Activated CD8-positive, alpha-beta T cell treated with anti-CD3 and anti-CD28 coated beads for 36 hours (primary cell): ENCODE measurements around the gene ARVCF. TPM values are rescaled to one million over a fixed set of nuclear protein-coding genes. Genes with fewer than 3 reads are reported as not detected.

Experiments used
- ATAC-seq: fragments of 200-7000 bp; cut with Tn5 transposase; one replicate; pipeline ENCODE4 v1.10.0; 2021; ENCODE audit warnings: mild to moderate bottlenecking, moderate library complexity
- CTCF ChIA-PET: fragments of 350-600 bp; sonication (Branson Sonifier 250); formaldehyde crosslinking; loops from one replicate; lab custom pipeline; 2021; ENCODE audit warnings: antibody characterized with exemption; lab: Charles Lee
- POLR2A ChIA-PET: fragments of 350-600 bp; sonication (Branson Sonifier 250); formaldehyde crosslinking; loops from one replicate; lab custom pipeline; 2021; ENCODE audit warnings: antibody characterized with exemption; lab: Charles Lee
- DNase-seq: peaks from one replicate; pipeline ENCODE4 v3.0.0-alpha.2; 2020
- H3K27ac Mint-ChIP-seq: one replicate; pipeline ENCODE4 v1.8.0; 2021; ENCODE audit warnings: mild to moderate bottlenecking, mixed read lengths
- H3K27me3 Mint-ChIP-seq: one replicate; pipeline ENCODE4 v1.8.0; 2021; ENCODE audit warnings: mixed read lengths
- H3K36me3 Mint-ChIP-seq: one replicate; pipeline ENCODE4 v1.8.0; 2021; ENCODE audit warnings: low read depth, mixed read lengths
- H3K4me1 Mint-ChIP-seq: one replicate; pipeline ENCODE4 v1.8.0; 2021; ENCODE audit warnings: low read depth, mixed read lengths
- H3K4me3 Mint-ChIP-seq: one replicate; pipeline ENCODE4 v1.8.0; 2021; ENCODE audit warnings: mild to moderate bottlenecking, moderate library complexity, mixed read lengths
- H3K9me3 Mint-ChIP-seq: one replicate; pipeline ENCODE4 v1.8.0; 2021; ENCODE audit warnings: mixed read lengths
- CTCF ChIP-seq: fragments of 200-600 bp; IDR thresholded peaks from one replicate; pipeline ENCODE4 v1.8.0; 2022; ENCODE audit warnings: antibody characterized with exemption, mild to moderate bottlenecking
- intact Hi-C: fragments of 100-400 bp; cut with micrococcal nuclease; formaldehyde crosslinking; loops from one replicate; pipeline ENCODE4 v1.10.0; 2022
- total RNA-seq, 2 experiments: library from RNA; stranded (reverse); gene quantifications; one replicate each; pipeline ENCODE4 v1.2.3, GENCODE V29; 2021

ARVCF gene
- total RNA-seq, 2 experiments from 2014 or later: 1.2 to 1.9 TPM

- no peaks in the 10 kb centered on the region for H3K36me3 Mint-ChIP-seq
- H3K27ac Mint-ChIP-seq: no peak overlapping the region
- intact Hi-C loops: no loop called here
- peak; percentile 24 for DNase-seq
- ChIA-PET CTCF (interaction anchor here (0.9 to 6.1 kb wide), 5 partner anchors 45 to 286 kb away, joined by 3 to 75 read pairs (median 5); no protein-coding TSS in a partner anchor), POLR2A (interaction anchor here (0.6 to 0.9 kb wide), 2 partner anchors 31 to 235 kb away, joined by 4 read pairs; no protein-coding TSS in a partner anchor)
- no peak for TF ChIP-seq CTCF
- peak overlapping the region; percentile 76 for H3K4me3 Mint-ChIP-seq
- H3K27me3 Mint-ChIP-seq: peaks cover 20% of the 10 kb centered on the region
- H3K4me1 Mint-ChIP-seq: peaks cover 9% of the 10 kb centered on the region
- no peaks in the 10 kb centered on the region for H3K9me3 Mint-ChIP-seq
- ATAC-seq: no peak
Measured at GRCh38 chr22:20015971-20016733, 471 bp downstream of the ARVCF start.

- Mint-ChIP-seq H3K4me3 (peak overlapping the region; percentile 57), H3K9me3 (no peaks in the 10 kb centered on the region), H3K36me3 (no peaks in the 10 kb centered on the region), H3K27me3 (peaks cover 20% of the 10 kb centered on the region), H3K27ac (no peak overlapping the region), H3K4me1 (peaks cover 5% of the 10 kb centered on the region)
- no peak for ATAC-seq
- ChIA-PET CTCF (interaction anchor here (0.9 to 6.1 kb wide), 7 partner anchors 44 to 285 kb away, joined by 3 to 75 read pairs (median 5); no protein-coding TSS in a partner anchor), POLR2A (interaction anchor here (0.9 to 1.7 kb wide), 3 partner anchors 9 to 30 kb away, joined by 3 to 4 read pairs (median 4); no protein-coding TSS in a partner anchor)
- intact Hi-C loops: no loop called here
- no peak for TF ChIP-seq CTCF
- DNase-seq: no peak
Measured at GRCh38 chr22:20015187-20015625, 1.4 kb downstream of the ARVCF start.

GRCh38 chr22:20014526-20015186, 2.0 kb downstream of the ARVCF start:
- Mint-ChIP-seq H3K27me3 (peaks cover 20% of the 10 kb centered on the region), H3K4me1 (peaks cover 3% of the 10 kb centered on the region), H3K36me3 (no peaks in the 10 kb centered on the region), H3K27ac (no peak overlapping the region), H3K9me3 (no peaks in the 10 kb centered on the region), H3K4me3 (no peak overlapping the region)
- intact Hi-C loops: no loop called here
- POLR2A ChIA-PET: interaction anchor here (1.2 to 1.7 kb wide), 2 partner anchors 10 to 26 kb away, joined by 3 to 4 read pairs; no protein-coding TSS in a partner anchor
- CTCF ChIA-PET: interaction anchor here (1.2 to 6.1 kb wide), 11 partner anchors 7 to 284 kb away, joined by 3 to 75 read pairs (median 6); no protein-coding TSS in a partner anchor
- ATAC-seq: no peak
- TF ChIP-seq CTCF: no peak
- no peak for DNase-seq

GRCh38 chr22:20013382-20013871, 3.2 kb downstream of the ARVCF start:
- Mint-ChIP-seq H3K27ac (no peak overlapping the region), H3K27me3 (peaks cover 18% of the 10 kb centered on the region), H3K4me1 (peaks cover 3% of the 10 kb centered on the region), H3K36me3 (no peaks in the 10 kb centered on the region), H3K9me3 (no peaks in the 10 kb centered on the region), H3K4me3 (no peak overlapping the region)
- POLR2A ChIA-PET: interaction anchor here (1.7 kb wide), 1 partner anchor 11 kb away, joined by 4 read pairs; no protein-coding TSS in a partner anchor
- CTCF ChIA-PET: interaction anchor here (0.8 to 6.1 kb wide), 20 partner anchors 8 to 283 kb away, joined by 3 to 75 read pairs (median 4); no protein-coding TSS in a partner anchor
- intact Hi-C loops: no loop called here
- ATAC-seq (peak; percentile 25), DNase-seq (peak; percentile 72)
- TF ChIP-seq CTCF: peak; percentile 72
